Measurements from ENCODE around the gene MTCL1. TPM values are rescaled to one million over a fixed set of nuclear protein-coding genes. Genes with fewer than 3 reads are reported as not detected.

MTCL1 gene
- polyA plus RNA-seq, 3 donors, result not detected

GRCh38 chr18:8799596-8800441, 94.5 kb downstream of the MTCL1 start:
- 90% methylated on average over 22 of the region's 29 CpGs for WGBS (ENCODE audit: insufficient coverage)
- no peak overlapping the region for H2AFZ ChIP-seq (ENCODE audit: insufficient read depth, low read depth, low read length, poor library complexity, severe bottlenecking)
- Mint-ChIP-seq H3K4me1 (peaks cover 9% of the 10 kb centered on the region), H3K36me3 (no peaks in the 10 kb centered on the region), H3K27ac (no peak overlapping the region), H3K9me3 (no peaks in the 10 kb centered on the region), H3K4me3 (no peak overlapping the region), H3K27me3 (ENCODE audit: low read depth in 3 of 3) (peaks cover 6% of the 10 kb centered on the region in 3 donors)
- DNase-seq, result no peak
- no peaks in the 10 kb centered on the region for H3K27me3 ChIP-seq (ENCODE audit: control insufficient read depth in 2 of 2, insufficient read depth in 2 of 2, low read length in 2 of 2)
- no peaks in the 10 kb centered on the region for H3K79me2 ChIP-seq (ENCODE audit: insufficient read depth, low read length)
- H3K4me3 ChIP-seq (replicated peaks in 1 of 3; ENCODE audit: low read depth in 2 of 3, low read length in 3 of 3), result no peak overlapping the region
- no peak overlapping the region for H3K9ac ChIP-seq (ENCODE audit: insufficient read depth, low read length, poor library complexity, severe bottlenecking)
- no peak overlapping the region for H3K4me2 ChIP-seq (replicated peaks; ENCODE audit: extremely low read depth, low read length, poor library complexity, severe bottlenecking)
- no peaks in the 10 kb centered on the region for H3K9me3 ChIP-seq (replicated peaks in 1 of 2; ENCODE audit: control insufficient read depth in 1 of 2, insufficient read depth in 1 of 2, low read length in 2 of 2)
- no peak for TF ChIP-seq CTCF (IDR thresholded peaks at IDR 0.05)
- no peaks in the 10 kb centered on the region for H3K36me3 ChIP-seq (replicated peaks in 1 of 2; ENCODE audit: control insufficient read depth in 1 of 2, insufficient read depth in 2 of 2, low read length in 2 of 2)
- intact Hi-C loops (cut with micrococcal nuclease), result no loop called here
- no peaks in the 10 kb centered on the region for H4K20me1 ChIP-seq (ENCODE audit: insufficient read depth, low read length)
- H3K4me1 ChIP-seq (ENCODE audit: control insufficient read depth in 1 of 2, insufficient read depth in 2 of 2, low read length in 2 of 2), result no peaks in the 10 kb centered on the region
- H3K27ac ChIP-seq (ENCODE audit: low read depth in 1 of 2, low read length in 2 of 2), result no peak overlapping the region

GRCh38 chr18:8800445-8800844, 95.1 kb downstream of the MTCL1 start:
- Histone ChIP-seq H3K9me3 (replicated peaks in 1 of 2; ENCODE audit: control insufficient read depth in 1 of 2, insufficient read depth in 1 of 2, low read length in 2 of 2) (no peaks in the 10 kb centered on the region), H3K36me3 (replicated peaks in 1 of 2; ENCODE audit: control insufficient read depth in 1 of 2, insufficient read depth in 2 of 2, low read length in 2 of 2) (no peaks in the 10 kb centered on the region), H3K4me1 (ENCODE audit: control insufficient read depth in 1 of 2, insufficient read depth in 2 of 2, low read length in 2 of 2) (no peaks in the 10 kb centered on the region), H3K4me2 (replicated peaks; ENCODE audit: extremely low read depth, low read length, poor library complexity, severe bottlenecking) (no peak overlapping the region), H3K79me2 (ENCODE audit: insufficient read depth, low read length) (no peaks in the 10 kb centered on the region), H2AFZ (ENCODE audit: insufficient read depth, low read depth, low read length, poor library complexity, severe bottlenecking) (no peak overlapping the region), H3K9ac (ENCODE audit: insufficient read depth, low read length, poor library complexity, severe bottlenecking) (no peak overlapping the region), H3K27me3 (ENCODE audit: control insufficient read depth in 2 of 2, insufficient read depth in 2 of 2, low read length in 2 of 2) (no peaks in the 10 kb centered on the region), H3K27ac (ENCODE audit: low read depth in 1 of 2, low read length in 2 of 2) (no peak overlapping the region), H4K20me1 (ENCODE audit: insufficient read depth, low read length) (no peaks in the 10 kb centered on the region), H3K4me3 (replicated peaks in 1 of 3; ENCODE audit: low read depth in 2 of 3, low read length in 3 of 3) (no peak overlapping the region)
- H3K27ac Mint-ChIP-seq, result no peak overlapping the region
- H3K4me1 Mint-ChIP-seq, result peaks cover 9% of the 10 kb centered on the region
- H3K4me3 Mint-ChIP-seq, result no peak overlapping the region
- H3K27me3 Mint-ChIP-seq (ENCODE audit: low read depth in 3 of 3), result peaks cover 4 to 6% (median 6%) of the 10 kb centered on the region in 3 donors
- WGBS (ENCODE audit: insufficient coverage), result 82% methylated on average over 7 of the region's 9 CpGs
- intact Hi-C loops (cut with micrococcal nuclease), result no loop called here
- H3K36me3 Mint-ChIP-seq, result no peaks in the 10 kb centered on the region
- DNase-seq, result no peak
- H3K9me3 Mint-ChIP-seq, result no peaks in the 10 kb centered on the region
- no peak for TF ChIP-seq CTCF (IDR thresholded peaks at IDR 0.05)
